K562 (cell line): ENCODE measurements around the gene MCAT. TPM values are rescaled to one million over a fixed set of nuclear protein-coding genes. Genes with fewer than 3 reads are reported as not detected.
A peak's percentile ranks its signal among the peaks of the same experiment; 100 is the strongest.

ENCODE experiments used
- CBFA2T3 ChIP-seq: fragments of 450-650 bp; IDR thresholded peaks from 2 replicates; pipeline ENCODE4 v1.6.1; 2017
- CCNT2 ChIP-seq: IDR thresholded peaks from 2 replicates; pipeline ENCODE4 v1.6.1; 2011; ENCODE audit warnings: borderline replicate concordance, low read depth, mild to moderate bottlenecking, moderate library complexity, mixed read lengths, low read length; ENCODE audit not compliant: insufficient read length; ENCODE audit errors: extremely low read depth
- CHD4 ChIP-seq: fragments of 200-600 bp; sonication (generic); IDR thresholded peaks from 3 replicates; pipeline ENCODE4 v1.6.1; 2012; ENCODE audit warnings: low read depth, mild to moderate bottlenecking, mixed read lengths, low read length, inconsistent platforms; ENCODE audit not compliant: insufficient read depth, insufficient replicate concordance, poor library complexity, severe bottlenecking
- CXXC5 ChIP-seq: fragments of 250-450 bp; sonication (Bioruptor Pico); IDR thresholded peaks from 2 replicates; pipeline ENCODE4 v1.8.0; 2022; ENCODE audit warnings: inconsistent platforms, mild to moderate bottlenecking, moderate library complexity
- HOMEZ ChIP-seq: fragments of 250-450 bp; sonication (Bioruptor Pico); IDR thresholded peaks from 2 replicates; pipeline ENCODE4 v1.4.0; 2020; ENCODE audit warnings: mild to moderate bottlenecking, moderate library complexity
- KAT8 ChIP-seq: fragments of 450-650 bp; IDR thresholded peaks from 2 replicates; pipeline ENCODE4 v1.6.1; 2016; ENCODE audit warnings: low read depth, mild to moderate bottlenecking
- SAFB ChIP-seq: fragments of 200-400 bp; formaldehyde crosslinking; IDR thresholded peaks from 2 replicates; pipeline ENCODE4 v1.6.1; 2017; ENCODE audit warnings: low read depth, low read length, borderline replicate concordance
- SFPQ ChIP-seq: fragments of 200-400 bp; formaldehyde crosslinking; IDR thresholded peaks from 2 replicates; pipeline ENCODE4 v1.6.1; 2017; ENCODE audit warnings: mild to moderate bottlenecking, low read depth, low read length, moderate library complexity
- SIN3A ChIP-seq, 2 experiments: fragments of 150-350 bp in 1 of 2; IDR thresholded peaks; 2 replicates each; pipeline ENCODE4 v1.6.1; 2011 to 2016; ENCODE audit warnings: borderline replicate concordance in 2 of 2, low read depth in 2 of 2, low read length in 2 of 2, mild to moderate bottlenecking in 2 of 2, moderate library complexity in 2 of 2; ENCODE audit not compliant: control insufficient read depth in 1 of 2
- STAT5B ChIP-seq: fragments of 250-450 bp; sonication (Bioruptor Pico); IDR thresholded peaks from 2 replicates; pipeline ENCODE4 v1.8.0; 2021; ENCODE audit warnings: mild to moderate bottlenecking, inconsistent platforms
- TAF15 ChIP-seq: fragments of 200-400 bp; formaldehyde crosslinking; IDR thresholded peaks from 2 replicates; pipeline ENCODE4 v1.6.1; 2017; ENCODE audit warnings: mild to moderate bottlenecking, low read depth, low read length, moderate library complexity
- TEAD2 ChIP-seq: fragments of 450-650 bp; IDR thresholded peaks from 2 replicates; pipeline ENCODE4 v1.6.1; 2016; ENCODE audit warnings: missing genetic modification characterization, control low read depth, missing compliant biosample characterization
- THRAP3 ChIP-seq: fragments of 450-650 bp; IDR thresholded peaks from 2 replicates; pipeline ENCODE4 v1.6.1; 2016; ENCODE audit warnings: mild to moderate bottlenecking, inconsistent platforms, borderline replicate concordance
- XRCC5 ChIP-seq: fragments of 200-400 bp; formaldehyde crosslinking; IDR thresholded peaks from 2 replicates; pipeline ENCODE4 v1.6.1; 2017; ENCODE audit warnings: low read depth, mild to moderate bottlenecking, low read length
- ZNF174 ChIP-seq: fragments of 250-450 bp; sonication (Bioruptor Pico); IDR thresholded peaks from 2 replicates; pipeline ENCODE4 v1.4.0; 2020; ENCODE audit warnings: mild to moderate bottlenecking
- ZNF175 ChIP-seq: fragments of 200-800 bp; sonication (Bioruptor generic); IDR thresholded peaks from 2 replicates; pipeline ENCODE4 v1.6.1; 2016; ENCODE audit warnings: low read depth, mild to moderate bottlenecking, missing genetic modification characterization, missing compliant biosample characterization
- ZNF184 ChIP-seq: sonication (generic); formaldehyde crosslinking; IDR thresholded peaks from 2 replicates; pipeline ENCODE4 v1.5.0; 2020; ENCODE audit warnings: missing genetic modification reagents
- ZNF589 ChIP-seq: fragments of 200-800 bp; sonication (Bioruptor generic); IDR thresholded peaks from 2 replicates; pipeline ENCODE4 v1.6.1; 2016; ENCODE audit warnings: low read depth, missing genetic modification characterization, missing compliant biosample characterization
- polyA plus RNA-seq, 8 experiments: library from polyadenylated mRNA; depleted of rRNA in 4 of 8; stranded (reverse) in 5 of 8; unstranded in 3 of 8; fragments of >200 nt; fragmentation: Nextera tagmentation in 2 of 8; fragmentation: Illumina TruSeq in 1 of 8; extraction: Ambion mirVana in 2 of 8; extraction: Trizol in 1 of 8; gene quantifications; 2 replicates each; pipeline versions ENCODE4 v1.2.1 to v1.2.3, GENCODE V29; 2011 to 2014; ENCODE audit warnings: inconsistent platforms in 1 of 8, missing spikeins in 1 of 8
- total RNA-seq, 7 experiments: library from RNA; depleted of rRNA in 6 of 7; stranded (reverse); fragments of >200 nt in 6 of 7; fragmentation: Illumina TruSeq in 2 of 7; extraction: Trizol in 2 of 7; gene quantifications; 2 replicates each; pipeline versions ENCODE4 v1.2.1 to v1.2.3, GENCODE V29; 2011 to 2021; ENCODE audit warnings: low replicate concordance in 1 of 7
- TF ChIP-seq, protein P1 (sequence below), 3 experiments: fragments of 200-800 bp in 1 of 3; fragments of 250-450 bp in 1 of 3; fragments of 450-650 bp in 1 of 3; sonication (Bioruptor Pico) in 1 of 3; sonication (Bioruptor generic) in 1 of 3; formaldehyde crosslinking in 1 of 3; IDR thresholded peaks; 2 replicates each; pipeline versions ENCODE4 v1.6.1 to v1.8.0; 2016 to 2022; ENCODE audit warnings: mild to moderate bottlenecking in 2 of 3, missing genetic modification characterization in 2 of 3, missing compliant biosample characterization in 1 of 3, moderate library complexity in 1 of 3

The MCAT gene
- total and polyA plus RNA-seq, 9 of the 15 experiments (the other 6 are each of a cell fraction or from before 2014, with no cell fraction given), result 3.3 to 27.8 (median 13.9) TPM

- TF ChIP-seq SFPQ, result no peak
- no peak for TF ChIP-seq CHD4
- TF ChIP-seq SIN3A (IDR thresholded peaks at IDR 0.05; ENCODE audit: borderline replicate concordance in 2 of 2, control insufficient read depth in 1 of 2, low read depth in 2 of 2, low read length in 2 of 2), result no peak
- peak; percentile 68 for TF ChIP-seq XRCC5
- TF ChIP-seq CBFA2T3, result no peak
- TF ChIP-seq ZNF175, result 0 out of 2 replicates have a peak, but pooled peaks have one; percentile 1
- TF ChIP-seq THRAP3, result no peak
- TF ChIP-seq CCNT2, result peak; percentile 58
- no peak for TF ChIP-seq TEAD2 (tag)
- TF ChIP-seq STAT5B, result no peak
- TF ChIP-seq ZNF174 (CRISPR knock-in tag), result no peak
- no peak for TF ChIP-seq TAF15
- peak; percentile 92 for TF ChIP-seq CXXC5 (CRISPR knock-in tag)
- TF ChIP-seq, protein P1, sequence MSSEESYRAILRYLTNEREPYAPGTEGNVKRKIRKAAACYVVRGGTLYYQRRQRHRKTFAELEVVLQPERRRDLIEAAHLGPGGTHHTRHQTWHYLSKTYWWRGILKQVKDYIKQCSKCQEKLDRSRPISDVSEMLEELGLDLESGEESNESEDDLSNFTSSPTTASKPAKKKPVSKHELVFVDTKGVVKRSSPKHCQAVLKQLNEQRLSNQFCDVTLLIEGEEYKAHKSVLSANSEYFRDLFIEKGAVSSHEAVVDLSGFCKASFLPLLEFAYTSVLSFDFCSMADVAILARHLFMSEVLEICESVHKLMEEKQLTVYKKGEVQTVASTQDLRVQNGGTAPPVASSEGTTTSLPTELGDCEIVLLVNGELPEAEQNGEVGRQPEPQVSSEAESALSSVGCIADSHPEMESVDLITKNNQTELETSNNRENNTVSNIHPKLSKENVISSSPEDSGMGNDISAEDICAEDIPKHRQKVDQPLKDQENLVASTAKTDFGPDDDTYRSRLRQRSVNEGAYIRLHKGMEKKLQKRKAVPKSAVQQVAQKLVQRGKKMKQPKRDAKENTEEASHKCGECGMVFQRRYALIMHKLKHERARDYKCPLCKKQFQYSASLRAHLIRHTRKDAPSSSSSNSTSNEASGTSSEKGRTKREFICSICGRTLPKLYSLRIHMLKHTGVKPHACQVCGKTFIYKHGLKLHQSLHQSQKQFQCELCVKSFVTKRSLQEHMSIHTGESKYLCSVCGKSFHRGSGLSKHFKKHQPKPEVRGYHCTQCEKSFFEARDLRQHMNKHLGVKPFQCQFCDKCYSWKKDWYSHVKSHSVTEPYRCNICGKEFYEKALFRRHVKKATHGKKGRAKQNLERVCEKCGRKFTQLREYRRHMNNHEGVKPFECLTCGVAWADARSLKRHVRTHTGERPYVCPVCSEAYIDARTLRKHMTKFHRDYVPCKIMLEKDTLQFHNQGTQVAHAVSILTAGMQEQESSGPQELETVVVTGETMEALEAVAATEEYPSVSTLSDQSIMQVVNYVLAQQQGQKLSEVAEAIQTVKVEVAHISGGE (CRISPR knock-in tag; IDR thresholded peaks at IDR 0.05), result peak; percentile 65 to 97 (median 85); a peak in 5 of 6 replicates
- TF ChIP-seq ZNF184 (CRISPR knock-in tag), result no peak
- TF ChIP-seq SAFB, result no peak
- no peak for TF ChIP-seq ZNF589 (CRISPR knock-in tag)
- no peak for TF ChIP-seq HOMEZ (CRISPR knock-in tag)
- no peak for TF ChIP-seq KAT8
These were observed 44.2 kb upstream of the MCAT start (continued) for GRCh38 chr22:43187171-43188099.
